Stomach smooth muscle (tissue), 2 donors: ENCODE results near the gene IL6ST.
"Not testable (repeated sequence)": the region's sequence is repeated elsewhere in the genome, so short reads cannot be mapped to it uniquely, and the experiment has no call there.

Experiments
- H3K27ac ChIP-seq: one replicate; pipeline ENCODE4 v1.7.0; 2013; ENCODE audit warnings: mild to moderate bottlenecking, low read length, inconsistent platforms
- H3K27me3 ChIP-seq, 2 donors: one replicate each; pipeline ENCODE4 v1.7.0; 2013; ENCODE audit warnings: low read length in 2 of 2; ENCODE audit not compliant: insufficient read depth in 2 of 2, control insufficient read depth in 1 of 2
- H3K36me3 ChIP-seq, 2 donors: one replicate each; pipeline ENCODE4 v1.7.0; 2013; ENCODE audit warnings: low read length in 2 of 2; ENCODE audit not compliant: control insufficient read depth in 2 of 2, insufficient read depth in 2 of 2
- H3K4me1 ChIP-seq: one replicate; pipeline ENCODE4 v1.7.0; 2013; ENCODE audit warnings: low read length; ENCODE audit not compliant: control insufficient read depth, insufficient read depth
- H3K4me3 ChIP-seq, 2 donors: one replicate each; pipeline ENCODE4 v1.7.0; 2013; ENCODE audit warnings: low read length in 2 of 2
- H3K9ac ChIP-seq, 2 donors: one replicate each; pipeline ENCODE4 v1.7.0; 2013; ENCODE audit warnings: low read length in 2 of 2, mild to moderate bottlenecking in 1 of 2
- H3K9me3 ChIP-seq, 2 donors: one replicate each; pipeline ENCODE4 v1.7.0; 2013; ENCODE audit warnings: low read length in 2 of 2; ENCODE audit not compliant: control insufficient read depth in 2 of 2
- donor health status: healthy.
- donor health status: Pancreatic carcinoma.

IL6ST gene

DNA sequence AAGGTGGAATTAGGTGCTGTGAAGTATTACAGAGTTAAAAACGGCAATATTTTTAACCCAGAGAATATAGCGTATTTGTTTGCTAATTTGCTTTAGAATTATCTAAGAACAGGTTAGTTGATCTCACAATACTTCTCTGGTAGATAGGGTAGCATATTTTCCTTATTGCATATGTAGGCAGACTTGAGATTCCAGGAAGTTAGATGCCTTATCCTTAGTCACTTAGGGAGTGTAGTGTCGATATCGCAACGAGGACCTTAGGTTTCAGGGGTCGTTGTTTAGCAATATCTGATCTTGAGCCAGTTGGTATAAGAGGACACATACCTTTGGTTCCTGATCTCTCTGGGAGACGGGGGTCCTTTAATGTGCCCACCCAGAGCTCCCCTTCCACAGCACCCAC, 28.5 kb upstream of the IL6ST start:
- Histone ChIP-seq H3K27me3 (no peaks in the 10 kb centered on the region), H3K4me3 (no peak overlapping the region), H3K36me3 (no peaks in the 10 kb centered on the region), H3K9me3 (no peaks in the 10 kb centered on the region), H3K4me1 (no peaks in the 10 kb centered on the region), H3K27ac (no peak overlapping the region), H3K9ac (no peak overlapping the region)

DNA sequence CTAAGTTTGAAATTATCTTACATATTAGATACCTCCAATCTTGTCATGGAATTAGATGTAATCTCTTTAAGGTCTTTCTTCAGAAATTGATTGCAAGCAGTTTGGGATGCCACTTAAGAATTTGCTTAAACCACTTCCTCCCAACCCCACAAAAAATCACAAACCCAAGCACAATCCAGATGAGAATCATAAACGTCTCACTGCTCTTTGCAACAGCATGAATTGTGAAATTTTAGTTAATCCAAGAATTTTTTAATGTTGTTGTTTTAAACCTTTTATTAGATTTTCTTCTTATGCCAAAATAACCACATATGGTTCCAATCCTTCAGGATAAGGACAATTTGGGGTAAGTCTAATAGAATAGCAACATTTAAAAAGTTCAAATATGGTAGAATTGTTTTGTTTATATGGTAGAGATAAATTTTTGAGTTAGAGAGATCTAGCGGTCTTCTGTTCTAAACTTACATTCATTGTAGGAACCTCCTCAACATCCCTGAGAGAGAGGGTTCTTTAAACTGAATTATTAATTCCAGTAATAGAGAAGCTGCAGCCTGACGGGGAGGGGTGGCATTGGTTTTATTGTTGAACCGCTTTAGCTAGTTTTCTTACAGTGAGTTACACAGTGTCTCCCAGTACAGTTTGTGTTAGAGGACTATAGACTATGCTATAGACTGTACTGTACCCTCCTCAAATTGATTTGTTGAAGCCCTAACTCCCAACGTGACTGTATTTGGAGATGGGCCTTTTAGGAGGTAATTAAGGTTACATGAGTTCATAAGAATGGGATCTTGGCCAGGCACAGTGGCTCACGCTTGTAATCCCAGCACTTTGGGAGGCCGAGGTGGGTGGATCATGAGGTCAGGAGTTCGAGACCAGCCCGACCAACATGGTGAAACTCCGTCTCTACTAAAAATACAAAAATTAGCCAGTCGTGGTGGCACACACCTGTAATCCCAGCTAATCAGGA, 24.8 kb upstream of the IL6ST start:
- Histone ChIP-seq H3K27ac (no peak overlapping the region), H3K36me3 (no peaks in the 10 kb centered on the region), H3K9ac (no peak overlapping the region), H3K9me3 (no peaks in the 10 kb centered on the region), H3K27me3 (no peaks in the 10 kb centered on the region), H3K4me1 (no peaks in the 10 kb centered on the region), H3K4me3 (no peak overlapping the region)

DNA sequence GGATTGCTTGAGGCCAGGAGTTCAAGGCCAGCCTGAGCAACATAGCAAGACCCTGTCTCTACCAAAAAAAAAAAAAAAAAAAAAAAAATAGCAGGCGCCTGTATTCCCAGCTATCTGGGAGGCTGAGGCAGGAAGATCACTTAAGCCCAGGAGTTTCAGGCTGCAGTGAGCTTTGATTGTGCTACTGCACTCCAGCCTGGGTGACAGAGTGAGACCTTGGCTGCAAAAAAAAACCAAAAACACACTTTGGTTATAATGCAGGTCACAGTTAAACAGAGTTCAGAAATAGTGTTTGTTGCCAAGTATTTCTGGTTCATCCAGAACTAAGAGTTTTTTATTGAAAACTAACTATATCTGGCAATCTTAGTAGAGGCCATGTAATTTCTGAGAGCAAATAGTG, 24.1 kb upstream of the IL6ST start:
- Histone ChIP-seq H3K36me3 (no peaks in the 10 kb centered on the region), H3K27ac (no peak overlapping the region), H3K4me1 (no peaks in the 10 kb centered on the region), H3K27me3 (no peaks in the 10 kb centered on the region), H3K9me3 (no peaks in the 10 kb centered on the region), H3K9ac (no peak overlapping the region), H3K4me3 (no peak overlapping the region)

DNA sequence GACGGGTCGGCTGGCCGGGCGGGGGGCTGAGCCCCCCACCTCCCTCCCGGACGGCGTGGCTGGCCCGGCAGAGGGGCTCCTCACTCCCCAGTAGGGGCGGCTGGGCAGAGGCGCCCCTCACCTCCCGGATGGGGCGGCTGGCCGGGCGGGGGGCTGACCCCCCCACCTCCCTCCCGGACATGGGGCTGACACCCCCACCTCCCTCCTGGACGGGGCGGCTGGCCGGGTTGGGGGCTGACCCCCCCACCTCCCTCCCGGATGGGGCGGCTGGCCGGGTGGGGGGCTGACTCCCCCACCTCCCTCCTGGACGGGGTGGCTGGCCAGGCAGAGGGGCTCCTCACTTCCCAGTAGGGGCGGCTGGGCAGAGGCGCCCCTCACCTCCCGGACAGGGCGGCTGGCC, 19.9 kb upstream of the IL6ST start:
- H3K4me3 ChIP-seq, H3K36me3 ChIP-seq, H3K4me1 ChIP-seq, H3K27ac ChIP-seq, H3K9me3 ChIP-seq, H3K27me3 ChIP-seq, H3K9ac ChIP-seq: not testable (repeated sequence)

DNA sequence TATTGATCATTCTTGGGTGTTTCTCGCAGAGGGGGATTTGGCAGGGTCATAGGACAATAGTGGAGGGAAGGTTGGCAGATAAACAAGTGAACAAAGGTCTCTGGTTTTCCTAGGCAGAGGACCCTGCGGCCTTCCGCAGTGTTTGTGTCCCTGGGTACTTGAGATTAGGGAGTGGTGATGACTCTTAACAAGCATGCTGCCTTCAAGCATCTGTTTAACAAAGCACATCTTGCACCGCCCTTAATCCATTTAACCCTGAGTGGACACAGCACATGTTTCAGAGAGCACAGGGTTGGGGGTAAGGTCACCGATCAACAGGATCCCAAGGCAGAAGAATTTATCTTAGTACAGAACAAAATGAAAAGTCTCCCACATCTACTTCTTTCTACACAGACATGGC, 19.2 kb upstream of the IL6ST start:
- H3K9ac ChIP-seq, H3K27ac ChIP-seq, H3K4me3 ChIP-seq, H3K27me3 ChIP-seq, H3K4me1 ChIP-seq, H3K9me3 ChIP-seq, H3K36me3 ChIP-seq: not testable (repeated sequence)

DNA sequence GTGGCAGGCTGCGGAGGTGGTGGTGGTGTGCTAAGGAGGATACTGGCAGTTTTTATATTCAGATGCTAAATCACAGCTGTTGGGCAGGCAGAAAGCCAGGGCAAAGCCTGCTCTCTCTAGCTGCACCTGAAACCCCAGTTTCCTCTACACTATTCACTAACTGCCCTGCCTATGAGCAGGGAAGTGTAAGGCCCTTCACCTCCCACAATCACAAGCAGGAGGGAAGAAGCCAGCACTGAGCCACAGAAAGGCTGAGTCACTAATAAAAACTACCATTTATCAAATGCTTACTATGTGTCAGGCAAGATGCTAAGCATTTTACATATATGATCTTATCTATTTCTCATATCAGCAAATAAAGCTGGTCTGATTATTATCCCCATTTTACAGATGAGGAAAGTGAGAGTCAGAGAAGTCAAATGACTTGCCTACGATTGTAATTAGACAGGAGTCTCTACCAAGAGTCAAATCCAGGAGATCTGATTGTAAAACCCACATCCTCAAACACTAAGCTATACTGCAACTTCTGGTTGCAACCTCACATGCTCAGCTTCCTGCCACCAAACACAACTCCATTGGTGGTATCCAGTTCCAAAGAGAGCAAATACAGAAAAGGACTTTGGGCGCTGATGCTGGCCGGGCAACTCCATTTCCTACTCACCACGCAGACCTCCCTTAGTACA, 17.7 kb upstream of the IL6ST start:
- Histone ChIP-seq H3K36me3 (no peaks in the 10 kb centered on the region), H3K4me1 (no peaks in the 10 kb centered on the region), H3K27ac (no peak overlapping the region), H3K27me3 (no peaks in the 10 kb centered on the region), H3K9me3 (no peaks in the 10 kb centered on the region), H3K4me3 (no peak overlapping the region), H3K9ac (no peak overlapping the region)

DNA sequence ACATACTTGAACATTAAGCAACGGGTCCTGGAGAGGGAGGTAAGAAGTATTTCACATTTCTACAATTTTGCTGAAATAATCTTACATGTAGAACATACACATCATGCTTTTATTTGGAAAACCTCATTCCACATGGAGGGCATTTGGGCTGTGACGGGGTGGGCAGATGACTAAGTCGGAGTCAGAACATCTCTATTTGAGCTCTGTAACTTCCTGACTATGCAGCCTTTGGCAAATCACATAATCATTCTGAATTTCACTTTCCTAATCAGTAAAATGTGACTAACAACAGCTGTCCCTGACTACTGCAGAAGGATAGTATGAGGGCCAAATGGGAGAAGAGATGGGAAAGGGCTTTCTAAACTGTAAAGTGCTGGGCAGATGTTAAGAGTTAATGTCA, 17.1 kb upstream of the IL6ST start:
- no peaks in the 10 kb centered on the region for H3K36me3 ChIP-seq
- no peak overlapping the region for H3K9ac ChIP-seq
- H3K4me1 ChIP-seq: no peaks in the 10 kb centered on the region
- H3K9me3 ChIP-seq: no peaks in the 10 kb centered on the region
- no peak overlapping the region for H3K27ac ChIP-seq
- H3K4me3 ChIP-seq: no peak overlapping the region
- H3K27me3 ChIP-seq: no peaks in the 10 kb centered on the region

DNA sequence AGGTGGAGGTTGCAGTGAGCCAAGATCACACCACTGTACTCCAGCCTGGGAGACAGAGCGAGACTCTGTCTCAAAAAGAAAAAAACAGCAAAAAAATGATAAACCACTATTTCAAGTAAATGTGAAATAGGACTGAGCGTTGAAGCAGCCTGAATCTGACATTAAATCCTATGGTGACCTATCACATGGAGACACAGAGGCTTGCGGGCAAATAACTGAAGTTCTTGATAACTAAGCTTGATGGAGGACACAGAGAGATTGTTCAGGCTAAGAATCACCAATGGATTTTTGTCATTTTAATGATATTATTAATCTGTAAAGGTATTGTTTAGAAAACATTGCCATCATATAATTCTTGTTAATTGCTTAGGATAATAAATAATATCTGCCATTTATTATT, 15.7 kb upstream of the IL6ST start:
- Histone ChIP-seq H3K9me3 (no peaks in the 10 kb centered on the region), H3K36me3 (no peaks in the 10 kb centered on the region), H3K27ac (no peak overlapping the region), H3K27me3 (no peaks in the 10 kb centered on the region), H3K9ac (no peak overlapping the region), H3K4me1 (no peaks in the 10 kb centered on the region), H3K4me3 (no peak overlapping the region)

DNA sequence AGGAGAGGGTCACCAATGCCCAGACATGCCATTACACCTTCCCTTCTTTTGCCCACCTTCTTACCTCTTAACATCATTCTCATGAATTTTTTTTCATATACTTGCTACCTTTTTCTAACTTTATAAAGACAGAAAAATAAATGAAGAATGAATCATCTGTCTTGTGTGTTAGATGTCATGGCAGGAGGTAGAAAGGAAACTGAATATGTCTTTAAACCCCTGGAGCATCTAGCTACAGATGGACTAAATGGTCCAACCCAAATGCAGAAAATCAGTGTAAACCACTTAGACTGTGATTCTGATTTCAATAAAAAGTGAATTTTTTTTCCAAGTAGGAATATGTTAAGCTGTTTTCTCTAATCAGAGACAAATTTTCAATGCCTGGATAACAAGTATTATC, 11.8 kb upstream of the IL6ST start:
- Histone ChIP-seq H3K27ac (no peak overlapping the region), H3K9ac (no peak overlapping the region), H3K36me3 (no peaks in the 10 kb centered on the region), H3K27me3 (no peaks in the 10 kb centered on the region), H3K4me3 (no peak overlapping the region), H3K9me3 (peaks cover 0 to 2% of the 10 kb centered on the region in 2 donors), H3K4me1 (no peaks in the 10 kb centered on the region)

DNA sequence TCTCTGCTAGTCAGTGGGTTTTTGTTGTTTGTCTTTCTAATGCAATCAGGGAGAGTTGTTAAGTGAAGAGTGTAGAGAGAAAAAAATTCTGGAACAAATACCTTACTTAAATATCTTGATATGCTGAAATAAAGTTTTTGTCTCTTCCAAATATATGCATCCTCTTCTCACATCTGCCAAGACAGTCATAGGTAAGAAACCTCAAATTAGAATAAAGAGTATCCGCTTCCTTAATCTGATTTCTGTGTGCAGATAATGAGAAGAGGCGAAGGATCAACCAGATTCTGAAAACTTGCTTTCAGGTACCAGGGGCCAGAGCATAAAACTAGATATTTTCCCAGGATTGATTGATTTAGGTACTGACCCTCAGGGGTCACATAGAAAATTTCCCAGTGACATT, 11.3 kb upstream of the IL6ST start:
- Histone ChIP-seq H3K27me3 (no peaks in the 10 kb centered on the region), H3K27ac (no peak overlapping the region), H3K36me3 (no peaks in the 10 kb centered on the region), H3K9me3 (peaks cover 0 to 2% of the 10 kb centered on the region in 2 donors), H3K4me3 (no peak overlapping the region), H3K9ac (no peak overlapping the region), H3K4me1 (no peaks in the 10 kb centered on the region)

DNA sequence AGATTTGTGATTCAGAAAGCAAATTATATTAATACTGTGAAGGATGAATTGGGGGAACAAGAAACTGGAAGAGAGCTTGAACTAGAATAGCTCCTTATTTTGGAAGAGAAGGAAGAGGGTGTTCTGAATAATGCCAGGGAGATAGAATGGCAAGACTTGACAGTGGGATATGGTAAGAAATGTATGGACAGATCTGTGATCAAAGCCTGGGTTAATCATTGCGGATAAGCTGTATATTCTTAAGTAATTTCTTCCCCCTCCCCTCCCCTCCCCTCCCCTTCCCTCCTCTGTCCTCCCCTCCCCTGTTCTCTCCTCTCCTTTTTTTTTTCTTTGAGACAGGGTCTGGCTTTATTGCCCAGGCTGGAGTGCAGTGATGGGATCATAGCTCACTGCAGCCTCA, 10.1 kb upstream of the IL6ST start:
- Histone ChIP-seq H3K9ac (no peak overlapping the region), H3K36me3 (no peaks in the 10 kb centered on the region), H3K4me1 (no peaks in the 10 kb centered on the region), H3K27ac (no peak overlapping the region), H3K27me3 (no peaks in the 10 kb centered on the region), H3K9me3 (peaks cover 0 to 2% of the 10 kb centered on the region in 2 donors), H3K4me3 (no peak overlapping the region)
